Suprapubic skin (tissue), 4 donors: Measurements from ENCODE around the gene TGFBR3.

Source experiments
- EP300 ChIP-seq: sonication (generic); formaldehyde crosslinking; IDR thresholded peaks from one replicate; pipeline ENCODE4 v1.6.1; 2017; ENCODE audit warnings: antibody characterized with exemption
- POLR2A ChIP-seq, 2 donors: fragments of 450-650 bp; IDR thresholded peaks; one replicate each; pipeline ENCODE4 v1.6.1; 2017; ENCODE audit warnings: antibody characterized with exemption in 2 of 2, mild to moderate bottlenecking in 2 of 2, moderate library complexity in 2 of 2
- POLR2AphosphoS5 ChIP-seq, 3 donors: sonication (generic); formaldehyde crosslinking; IDR thresholded peaks; one replicate each; pipeline ENCODE4 v1.6.1; 2017; ENCODE audit warnings: antibody characterized with exemption in 3 of 3
- TF ChIP-seq, protein P1 (sequence below), 2 donors: fragments of 200-600 bp in 1 of 2; fragments of 450-650 bp in 1 of 2; sonication (generic) in 1 of 2; IDR thresholded peaks; one replicate each; pipeline ENCODE4 v1.5.1; 2016 to 2019; ENCODE audit warnings: antibody characterized with exemption in 2 of 2, mild to moderate bottlenecking in 1 of 2, moderate library complexity in 1 of 2

DNA sequence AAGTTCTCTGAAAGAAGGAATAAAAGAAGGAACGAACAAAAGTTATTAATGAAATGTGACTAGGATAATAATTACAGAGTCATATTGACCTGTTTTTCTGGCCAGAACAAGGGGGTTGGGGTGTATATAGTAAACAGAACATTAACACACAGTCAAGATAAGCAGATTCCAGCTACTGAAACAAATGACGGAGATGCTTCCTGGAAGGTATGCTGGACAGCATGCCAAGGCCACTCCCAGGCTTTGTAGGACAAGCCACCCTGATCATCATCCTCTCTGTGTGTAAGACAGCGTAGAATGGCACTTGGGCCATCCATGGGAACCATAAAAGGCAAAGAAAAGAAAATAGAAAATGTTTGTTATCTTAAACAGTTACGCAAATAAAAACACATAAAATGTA lies 120.7 kb downstream of the TGFBR3 start:
- TF ChIP-seq POLR2AphosphoS5 (IDR thresholded peaks at IDR 0.05) (no peak), POLR2A (IDR thresholded peaks at IDR 0.05) (no peak), EP300 (no peak)
- TF ChIP-seq, protein P1, sequence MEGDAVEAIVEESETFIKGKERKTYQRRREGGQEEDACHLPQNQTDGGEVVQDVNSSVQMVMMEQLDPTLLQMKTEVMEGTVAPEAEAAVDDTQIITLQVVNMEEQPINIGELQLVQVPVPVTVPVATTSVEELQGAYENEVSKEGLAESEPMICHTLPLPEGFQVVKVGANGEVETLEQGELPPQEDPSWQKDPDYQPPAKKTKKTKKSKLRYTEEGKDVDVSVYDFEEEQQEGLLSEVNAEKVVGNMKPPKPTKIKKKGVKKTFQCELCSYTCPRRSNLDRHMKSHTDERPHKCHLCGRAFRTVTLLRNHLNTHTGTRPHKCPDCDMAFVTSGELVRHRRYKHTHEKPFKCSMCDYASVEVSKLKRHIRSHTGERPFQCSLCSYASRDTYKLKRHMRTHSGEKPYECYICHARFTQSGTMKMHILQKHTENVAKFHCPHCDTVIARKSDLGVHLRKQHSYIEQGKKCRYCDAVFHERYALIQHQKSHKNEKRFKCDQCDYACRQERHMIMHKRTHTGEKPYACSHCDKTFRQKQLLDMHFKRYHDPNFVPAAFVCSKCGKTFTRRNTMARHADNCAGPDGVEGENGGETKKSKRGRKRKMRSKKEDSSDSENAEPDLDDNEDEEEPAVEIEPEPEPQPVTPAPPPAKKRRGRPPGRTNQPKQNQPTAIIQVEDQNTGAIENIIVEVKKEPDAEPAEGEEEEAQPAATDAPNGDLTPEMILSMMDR (IDR thresholded peaks at IDR 0.05): no peak
